Measurements from ENCODE around the gene FRYL.
A peak's percentile ranks its signal among the peaks of the same experiment; 100 is the strongest.

Gene FRYL

GRCh38 chr4:48620831-48621230 lies 159.2 kb downstream of the FRYL start:
- TF ChIP-seq CTCF (IDR thresholded peaks at IDR 0.05) (no peak), ZFX (IDR thresholded peaks at IDR 0.05; ENCODE audit: borderline replicate concordance) (no peak)
- no peak overlapping the region for H3K27ac ChIP-seq

GRCh38 chr4:48620093-48620492 lies 160.0 kb downstream of the FRYL start:
- no peak overlapping the region for H3K27ac ChIP-seq
- TF ChIP-seq CTCF (IDR thresholded peaks at IDR 0.05) (no peak), ZFX (IDR thresholded peaks at IDR 0.05; ENCODE audit: borderline replicate concordance) (no peak)

GRCh38 chr4:48604527-48604926 lies 175.6 kb downstream of the FRYL start:
- peak overlapping the region; percentile 87 for H3K27ac ChIP-seq
- TF ChIP-seq CTCF (IDR thresholded peaks at IDR 0.05), result no peak
- TF ChIP-seq ZFX (IDR thresholded peaks at IDR 0.05; ENCODE audit: borderline replicate concordance), result no peak

DNA sequence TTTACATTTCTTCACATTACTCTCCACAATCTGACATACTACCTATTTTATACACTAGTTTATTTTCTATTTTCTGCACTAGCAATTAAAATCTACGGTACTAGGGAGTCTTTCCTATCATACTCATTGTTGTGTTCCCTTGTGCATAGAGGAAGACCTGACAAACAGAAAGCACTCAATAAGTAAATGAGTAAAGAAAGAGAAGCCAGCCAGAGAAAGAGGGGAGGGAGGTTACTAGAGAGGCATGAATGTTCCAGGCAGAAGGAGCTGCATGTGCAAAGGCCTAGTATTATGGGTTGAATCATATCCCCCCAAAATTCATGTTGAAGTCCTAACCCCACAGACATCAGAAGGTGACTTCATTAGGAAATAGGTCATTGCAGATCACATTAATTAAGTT lies 176.0 kb downstream of the FRYL start:
- TF ChIP-seq CTCF (IDR thresholded peaks at IDR 0.05) (no peak), ZFX (IDR thresholded peaks at IDR 0.05; ENCODE audit: borderline replicate concordance) (no peak)
- peak overlapping the region; percentile 87 for H3K27ac ChIP-seq

- TF ChIP-seq CTCF (IDR thresholded peaks at IDR 0.05) (no peak), ZFX (IDR thresholded peaks at IDR 0.05; ENCODE audit: borderline replicate concordance) (no peak)
- peak overlapping the region; percentile 87 for H3K27ac ChIP-seq
These were observed 176.6 kb downstream of the FRYL start for GRCh38 chr4:48603366-48604003.

DNA sequence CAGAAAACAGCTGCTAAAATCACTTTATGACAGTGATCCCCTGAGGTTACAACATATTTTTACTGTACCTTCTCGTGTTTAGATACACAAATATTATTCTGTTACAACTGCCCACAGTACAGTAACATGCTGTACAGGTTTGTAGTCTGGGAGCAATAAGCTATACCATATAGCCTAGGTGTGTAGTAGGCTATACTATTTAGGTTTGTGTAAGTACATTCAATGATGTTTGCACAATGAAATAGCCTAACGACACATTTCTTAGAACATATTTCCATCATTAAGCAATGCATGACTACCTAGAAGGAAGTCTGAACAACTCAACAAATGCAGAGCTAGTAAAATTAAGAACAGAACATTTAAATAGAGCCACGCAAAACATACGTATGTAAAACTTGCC lies 177.3 kb downstream of the FRYL start:
- TF ChIP-seq CTCF (IDR thresholded peaks at IDR 0.05) (no peak), ZFX (IDR thresholded peaks at IDR 0.05; ENCODE audit: borderline replicate concordance) (no peak)
- H3K27ac ChIP-seq, result peak overlapping the region; percentile 87

DNA sequence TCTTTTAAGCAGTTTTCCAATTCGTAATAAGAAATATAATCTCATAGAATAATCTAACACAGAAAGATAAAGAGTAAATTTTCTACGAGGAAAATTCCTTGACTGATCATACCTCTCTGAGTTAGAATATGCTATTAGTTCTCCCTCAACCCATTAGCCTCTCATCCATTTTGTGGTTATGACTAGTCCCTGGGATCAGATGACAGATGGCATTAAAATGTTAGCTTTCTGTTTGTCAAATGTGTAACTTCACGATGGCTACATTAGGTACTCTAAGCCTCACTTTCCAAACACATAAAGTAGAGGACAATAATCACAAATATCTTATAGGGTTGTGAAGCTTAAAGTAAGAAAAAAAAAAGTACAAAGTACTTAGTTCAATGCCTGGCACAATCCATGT lies 177.9 kb downstream of the FRYL start:
- TF ChIP-seq ZFX (IDR thresholded peaks at IDR 0.05; ENCODE audit: borderline replicate concordance) (no peak), CTCF (IDR thresholded peaks at IDR 0.05) (no peak)
- peak overlapping the region; percentile 87 for H3K27ac ChIP-seq

All from 22Rv1 (cell line).